GM19240 (cell line): Measurements from ENCODE around the gene SUGP2.
"Not testable (repeated sequence)": the region's sequence is repeated elsewhere in the genome, so short reads cannot be mapped to it uniquely, and the experiment has no call there.

Experiments used
- DNase-seq: peaks from one replicate; pipeline ENCODE4 v3.0.0; 2011; ENCODE audit warnings: low spot score; ENCODE audit not compliant: insufficient read length

SUGP2 gene

GRCh38 chr19:19033176-19033425 is 216 bp downstream of the SUGP2 start:
- peak; percentile 21 for DNase-seq

DNA sequence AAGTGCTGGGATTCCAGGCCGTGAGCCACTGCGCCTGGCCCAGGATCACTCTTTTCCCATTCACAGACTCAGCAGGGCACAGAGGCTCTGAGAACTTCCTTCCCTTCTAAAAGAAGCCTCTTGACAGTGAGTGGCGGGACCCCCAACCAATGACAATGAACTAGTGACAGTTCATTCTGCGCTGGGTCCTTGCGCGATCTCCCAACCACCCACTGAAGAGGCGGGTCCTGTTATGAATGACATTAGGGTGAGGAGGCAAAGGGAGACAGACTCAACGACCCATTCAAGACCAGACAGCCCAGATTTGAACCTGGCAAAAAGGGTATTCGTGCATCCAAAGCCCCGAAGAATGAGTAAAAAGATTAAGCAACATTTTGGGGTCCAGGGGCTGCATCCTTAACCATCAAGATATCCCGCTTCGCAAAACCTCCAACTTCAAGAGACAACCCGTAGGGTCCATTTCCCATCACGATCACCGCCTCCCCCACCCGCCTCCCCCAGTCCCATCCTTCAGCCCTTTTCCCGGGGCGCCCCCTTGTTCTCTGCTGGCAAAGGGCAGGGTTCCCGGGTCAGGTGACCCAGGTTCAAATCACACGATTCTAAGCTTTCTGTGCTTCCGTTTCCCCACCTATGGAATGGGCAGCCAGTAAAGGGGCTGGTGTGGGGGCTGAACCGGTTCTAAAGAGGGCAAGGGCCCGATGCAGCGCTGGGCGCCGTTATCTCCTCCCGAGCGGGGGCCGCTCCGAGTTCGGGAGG is 719 bp downstream of the SUGP2 start:
- DNase-seq: peak; percentile 95

GRCh38 chr19:19031891-19032290 is 1.4 kb downstream of the SUGP2 start:
- no peak for DNase-seq

DNA sequence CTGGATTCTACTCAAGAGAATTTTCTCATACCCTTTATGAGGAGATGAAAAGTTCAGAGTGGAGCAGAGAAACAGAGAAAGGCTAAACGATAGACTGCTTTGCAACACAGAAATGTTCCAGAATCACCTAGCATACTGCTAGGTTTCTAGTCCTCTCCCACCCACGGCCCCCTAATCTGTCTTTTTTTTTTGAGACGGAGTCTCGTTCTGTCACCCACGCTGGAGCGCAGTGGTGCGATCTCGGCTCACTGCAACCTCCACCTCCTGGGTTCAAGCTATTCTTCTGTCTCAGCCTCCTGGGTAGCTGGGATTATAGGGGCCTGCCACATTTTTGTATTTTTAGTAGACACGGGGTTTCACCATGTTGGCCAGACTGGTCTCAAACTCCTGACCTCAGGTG is 4.8 kb downstream of the SUGP2 start:
- no peak for DNase-seq

DNA sequence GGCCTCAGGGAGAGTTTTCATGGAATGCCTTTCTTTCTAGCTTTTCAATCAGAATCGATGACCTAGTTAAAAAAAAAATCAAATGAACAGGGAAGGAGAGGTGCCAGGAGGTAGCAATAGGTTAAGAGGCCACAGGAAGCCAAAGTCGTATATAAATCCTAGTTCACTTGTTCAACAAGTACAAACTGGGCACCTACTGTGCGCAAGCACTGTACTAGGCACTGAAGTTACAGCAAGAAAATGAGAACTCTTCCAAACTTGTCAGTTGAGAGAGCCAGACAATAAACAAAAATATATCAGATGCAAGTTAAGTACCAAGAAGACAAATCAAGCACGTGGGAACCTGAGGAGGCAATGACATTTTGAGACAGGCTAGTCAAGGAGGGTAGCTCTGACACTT is 6.1 kb downstream of the SUGP2 start:
- DNase-seq: no peak

- no peak for DNase-seq
Observed at GRCh38 chr19:19026299-19026971, 6.9 kb downstream of the SUGP2 start.

GRCh38 chr19:19025861-19026260 is 7.5 kb downstream of the SUGP2 start:
- DNase-seq: no peak

DNA sequence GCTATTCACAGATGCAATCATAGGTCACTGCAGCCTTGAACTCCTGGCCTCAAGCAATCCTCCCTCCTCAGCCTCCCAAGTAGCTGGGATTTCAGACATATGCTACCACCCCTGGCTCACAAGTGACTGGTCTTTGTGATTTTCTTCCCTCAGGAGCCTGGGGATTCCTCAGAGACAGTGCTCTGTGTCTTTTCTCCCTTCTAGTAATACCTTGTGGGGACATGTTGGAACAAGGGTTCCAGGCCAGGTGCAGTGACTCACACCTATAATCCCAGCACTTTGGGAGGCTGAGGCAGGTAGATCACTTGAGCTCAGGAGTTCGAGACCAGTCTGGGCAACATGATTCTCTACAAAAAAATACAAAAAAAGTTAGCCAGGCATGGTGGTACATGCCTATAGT is 9.9 kb downstream of the SUGP2 start:
- DNase-seq: not testable (repeated sequence)

DNA sequence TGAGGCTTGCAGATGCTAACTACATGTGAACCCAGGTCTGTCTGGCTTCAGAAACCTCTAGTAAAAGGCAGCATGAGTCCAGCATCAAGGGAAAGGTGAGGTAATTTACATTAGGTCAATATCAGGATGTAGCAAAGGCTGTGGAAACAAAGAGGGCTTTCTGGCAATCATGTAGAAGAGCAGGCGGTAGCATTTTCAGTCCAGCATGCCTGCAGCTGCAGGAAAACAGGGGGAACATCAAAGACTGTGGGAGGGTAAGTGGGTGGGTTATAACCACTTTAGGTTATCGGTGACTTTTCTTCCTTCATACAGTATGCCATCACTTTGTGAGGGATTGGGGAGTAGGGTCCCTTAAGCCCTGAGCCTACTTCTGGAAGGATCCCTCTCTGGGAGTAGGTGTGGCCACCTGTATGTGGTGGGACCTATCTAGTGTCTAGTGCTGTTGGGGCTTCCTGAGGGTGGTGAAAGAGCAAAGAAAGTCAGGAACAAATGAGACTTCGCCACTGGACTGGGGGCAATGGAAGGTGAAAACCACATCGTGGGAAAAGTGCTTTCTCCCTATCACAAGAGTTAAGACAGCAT is 10.8 kb downstream of the SUGP2 start:
- no peak for DNase-seq

GRCh38 chr19:19021115-19021514 is 12.2 kb downstream of the SUGP2 start:
- DNase-seq: no peak

GRCh38 chr19:19010551-19010950 is 22.8 kb downstream of the SUGP2 start:
- no peak for DNase-seq

GRCh38 chr19:19009951-19010350 is 23.4 kb downstream of the SUGP2 start:
- no peak for DNase-seq

DNA sequence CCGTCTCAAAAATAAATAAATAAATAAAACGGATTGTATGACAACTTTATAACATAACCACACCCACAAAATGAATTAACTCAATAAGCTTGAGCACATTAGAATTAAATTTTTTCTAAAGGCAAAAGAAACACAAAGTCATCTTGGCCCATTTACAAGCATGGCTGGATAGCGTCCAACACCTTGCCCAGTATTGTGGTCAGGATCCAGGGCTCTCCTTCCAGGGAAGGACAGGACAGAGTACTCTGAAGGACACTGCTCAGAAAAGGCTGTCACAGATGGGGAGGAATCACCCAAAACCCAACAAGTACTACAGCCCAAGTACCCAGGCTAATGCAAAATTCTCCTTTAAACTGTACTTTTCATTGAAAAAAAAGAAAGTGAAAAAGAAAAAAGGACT is 27.1 kb downstream of the SUGP2 start:
- DNase-seq: no peak

DNA sequence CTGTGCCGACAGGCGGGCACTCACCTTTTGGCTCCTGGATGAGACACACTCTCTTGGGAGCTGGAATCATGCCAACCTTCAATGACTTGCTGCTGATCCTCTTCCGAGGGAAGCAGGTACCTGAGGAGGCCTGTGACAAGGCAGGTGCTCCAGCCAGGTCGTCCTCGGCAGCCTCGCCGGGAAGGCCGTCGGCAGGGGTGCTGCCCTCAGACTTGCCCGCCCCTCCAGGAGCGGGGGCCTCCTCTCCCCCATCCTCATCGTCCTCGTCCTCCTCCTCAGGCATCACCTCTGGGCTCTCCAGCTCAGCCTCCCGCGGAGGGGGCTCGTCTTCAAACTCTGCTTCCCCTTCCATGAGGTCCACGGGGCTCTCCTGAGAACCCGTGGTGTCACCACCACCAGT is 29.2 kb downstream of the SUGP2 start:
- DNase-seq: no peak

- no peak for DNase-seq
Observed at GRCh38 chr19:18999896-19000620, 33.3 kb downstream of the SUGP2 start.

- no peak for DNase-seq
Observed at GRCh38 chr19:18999016-18999758, 34.1 kb downstream of the SUGP2 start.

DNA sequence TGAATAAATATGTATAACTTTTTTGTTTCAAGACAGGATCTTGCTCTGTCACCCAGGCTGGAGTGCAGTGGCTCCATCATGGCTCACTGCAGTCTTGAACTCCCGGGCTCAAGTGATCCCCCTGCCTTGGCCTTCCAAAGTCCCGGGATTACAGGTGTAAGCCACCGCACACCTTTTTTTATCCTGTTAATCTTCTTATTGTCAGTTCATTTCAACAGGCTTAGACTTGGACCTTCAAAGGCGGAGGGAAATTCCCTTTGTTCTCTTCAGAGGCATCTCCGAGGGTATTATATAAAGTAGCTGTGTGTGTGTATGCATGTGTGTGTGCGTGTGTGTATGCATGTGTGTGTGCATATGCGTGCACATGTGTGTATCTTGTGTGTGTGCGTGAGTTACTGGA is 35.0 kb downstream of the SUGP2 start:
- no peak for DNase-seq

GRCh38 chr19:18996796-18997394 is 36.4 kb downstream of the SUGP2 start:
- no peak for DNase-seq

DNA sequence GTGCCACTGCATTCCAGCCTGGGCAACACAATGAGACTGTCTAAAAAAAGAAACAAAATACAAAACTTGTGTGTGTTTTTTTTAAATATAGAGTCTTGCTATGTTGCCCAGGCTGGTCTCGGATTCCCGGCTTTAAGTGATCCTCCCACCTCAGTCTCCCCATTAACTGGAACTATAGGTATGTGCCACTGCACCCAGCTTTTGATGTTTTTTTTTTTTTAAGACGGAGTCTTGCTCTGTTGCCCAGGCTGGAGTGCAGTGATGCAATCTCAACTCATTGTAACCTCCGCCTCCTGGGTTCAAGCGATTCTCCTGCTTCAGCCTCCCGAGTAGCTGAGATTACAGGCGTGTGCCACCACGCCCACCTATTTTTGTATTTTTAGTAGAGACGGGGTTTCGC is 37.0 kb downstream of the SUGP2 start:
- DNase-seq: no peak

DNA sequence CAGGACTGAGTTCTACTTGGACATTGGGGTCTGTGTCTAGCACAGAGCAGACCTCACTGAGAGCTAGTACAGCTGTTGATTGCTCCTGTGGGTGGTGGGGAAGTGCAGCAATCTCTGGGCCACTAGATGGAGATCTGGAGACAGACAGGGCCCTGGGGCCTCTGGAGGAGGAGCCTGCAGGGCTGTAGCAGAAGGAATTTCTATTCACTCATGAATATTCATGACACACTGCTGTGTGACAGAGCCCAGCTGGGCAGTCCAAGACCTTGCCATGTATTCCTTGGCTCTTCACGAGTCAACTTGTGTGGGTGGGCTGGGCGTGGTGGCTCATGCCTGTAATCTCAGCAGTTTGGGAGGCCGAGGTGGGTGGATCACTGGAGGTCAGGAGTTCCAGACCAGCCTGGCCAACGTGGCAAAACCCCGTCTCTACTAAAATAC is 37.5 kb downstream of the SUGP2 start:
- peak; percentile 25 for DNase-seq

DNA sequence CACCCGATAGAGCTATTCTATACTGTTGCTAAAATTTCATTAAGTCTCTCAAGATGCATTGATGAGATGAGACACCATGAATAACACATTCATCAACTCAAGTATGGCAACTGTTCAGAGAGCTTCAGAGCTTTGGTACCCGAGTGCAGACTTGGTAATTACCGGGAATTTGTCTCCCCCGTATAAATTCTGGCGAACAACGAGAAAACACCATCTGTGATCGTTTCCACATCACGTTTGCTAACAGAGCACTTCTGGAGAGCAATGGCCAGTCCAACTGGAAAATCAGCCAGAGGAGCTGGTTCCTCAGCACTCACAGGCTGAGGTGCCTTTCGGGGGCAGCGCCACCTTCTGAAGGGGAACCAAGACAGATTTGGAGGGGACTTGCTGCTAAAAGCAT is 40.2 kb downstream of the SUGP2 start:
- DNase-seq: no peak
